Ishikawa (cell line): Measurements from ENCODE around the gene RPTOR.

Experiments
- CEBPB ChIP-seq: IDR thresholded peaks from 2 replicates; pipeline ENCODE4 v1.6.1; 2012
- CREB1 ChIP-seq: IDR thresholded peaks from 2 replicates; pipeline ENCODE4 v1.6.1; 2012; ENCODE audit warnings: low read depth
- EGR1 ChIP-seq: IDR thresholded peaks from 2 replicates; pipeline ENCODE4 v1.6.1; 2012
- EP300 ChIP-seq: IDR thresholded peaks from 2 replicates; pipeline ENCODE4 v1.6.1; 2012; ENCODE audit warnings: borderline replicate concordance
- FOXM1 ChIP-seq: IDR thresholded peaks from 2 replicates; pipeline ENCODE4 v1.6.1; 2012; ENCODE audit warnings: low read depth, borderline replicate concordance
- MAX ChIP-seq: IDR thresholded peaks from 2 replicates; pipeline ENCODE4 v1.6.1; 2012
- NFIC ChIP-seq: IDR thresholded peaks from 2 replicates; pipeline ENCODE4 v1.6.1; 2012
- RAD21 ChIP-seq: IDR thresholded peaks from 2 replicates; pipeline ENCODE4 v1.6.1; 2012; ENCODE audit warnings: low read depth
- REST ChIP-seq: IDR thresholded peaks from 2 replicates; pipeline ENCODE4 v1.6.1; 2012; ENCODE audit warnings: low read depth, mild to moderate bottlenecking
- TAF1 ChIP-seq: IDR thresholded peaks from 2 replicates; pipeline ENCODE4 v1.6.1; 2012; ENCODE audit warnings: low read depth, mild to moderate bottlenecking
- TCF12 ChIP-seq: IDR thresholded peaks from 2 replicates; pipeline ENCODE4 v1.6.1; 2012; ENCODE audit warnings: low read depth
- TEAD4 ChIP-seq: IDR thresholded peaks from 2 replicates; pipeline ENCODE4 v1.6.1; 2012
- USF1 ChIP-seq: IDR thresholded peaks from 2 replicates; pipeline ENCODE4 v1.6.1; 2012
- YY1 ChIP-seq: IDR thresholded peaks from 2 replicates; pipeline ENCODE4 v1.6.1; 2012; ENCODE audit warnings: low read depth

- TF ChIP-seq EP300 (no peak), CEBPB (no peak), RAD21 (no peak), EGR1 (no peak), USF1 (no peak), CREB1 (no peak), TEAD4 (no peak), REST (no peak), TAF1 (no peak), YY1 (no peak), NFIC (no peak), MAX (no peak), FOXM1 (no peak), TCF12 (no peak)
These were observed 253.3 kb downstream of the RPTOR start for GRCh38 chr17:80797741-80798594.
